OCI-LY7 (cell line): ENCODE results near the gene TGFBR2.

Source experiments
- CTCF ChIP-seq: fragments of 200-600 bp; sonication (generic); conservative IDR thresholded peaks from 2 replicates; pipeline ENCODE4 v1.5.1; 2014; ENCODE audit warnings: mild to moderate bottlenecking, antibody characterized with exemption, low read length, moderate library complexity, mixed read lengths
- EZH2phosphoT487 ChIP-seq: fragments of 200-600 bp; sonication (generic); IDR thresholded peaks from 2 replicates; pipeline ENCODE4 v1.6.1; 2018; ENCODE audit warnings: low read depth, borderline replicate concordance, mild to moderate bottlenecking, mixed run types, antibody characterized with exemption, low read length, moderate library complexity, mixed read lengths

GRCh38 chr3:30664884-30665283 is 58.5 kb downstream of the TGFBR2 start:
- TF ChIP-seq CTCF, result no peak
- no peak for TF ChIP-seq EZH2phosphoT487
